Measurements from ENCODE around the gene PTHLH. TPM values are rescaled to one million over a fixed set of nuclear protein-coding genes. Genes with fewer than 3 reads are reported as not detected.

The PTHLH gene
- polyA plus RNA-seq, 1 donor (not counting 4 experiments of a cell fraction or from before 2014, with no cell fraction given), result 775 TPM

DNA sequence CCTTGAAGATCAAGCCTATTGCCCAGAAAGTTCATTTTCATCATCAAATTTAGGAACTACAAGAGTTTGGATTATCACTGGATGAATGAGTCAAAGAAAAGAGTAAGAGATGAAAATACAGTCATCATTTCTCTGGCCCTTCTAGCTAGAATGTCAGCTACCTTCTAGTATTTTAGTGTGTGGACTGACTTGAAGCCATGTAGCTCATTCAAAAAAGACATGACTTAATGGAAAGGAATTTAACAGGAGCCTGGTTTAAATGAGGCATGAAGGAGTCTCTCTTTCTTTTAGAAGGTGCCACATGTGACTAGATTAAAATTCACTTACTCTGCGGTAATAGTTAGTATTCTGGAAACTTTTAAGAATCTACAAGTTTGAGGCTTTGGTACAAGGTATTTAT, 7.1 kb downstream of the PTHLH start:
- DNase-seq (ENCODE audit: low read depth, low spot score), result no peak
- peak overlapping the region; percentile 74 for H3K27ac ChIP-seq (ENCODE audit: control insufficient read depth, insufficient read depth, low read length)

DNA sequence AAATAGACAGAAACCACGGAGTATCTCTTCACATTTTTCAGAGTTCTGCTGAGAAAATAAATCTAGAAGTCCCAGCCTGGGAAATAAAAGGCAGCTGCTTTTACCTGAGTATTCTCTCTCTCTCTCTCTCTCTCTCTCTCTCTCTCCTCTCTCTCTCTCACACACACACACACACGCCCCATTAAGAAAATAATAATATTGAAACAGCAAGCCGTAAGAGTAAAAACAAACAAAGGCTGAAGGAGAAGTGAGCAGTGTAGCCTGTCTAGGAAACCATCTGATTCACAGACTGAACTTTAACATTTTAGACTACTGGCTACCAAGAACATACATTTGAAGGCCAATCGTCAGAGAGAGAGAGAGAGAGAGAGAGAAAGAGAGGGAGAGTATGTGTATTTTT, 8.4 kb downstream of the PTHLH start:
- dilution Hi-C loops (cut with MboI; ENCODE audit: extremely low pct_ligation_motif_present, low sequenced_read_pairs), result no loop called here
- no peaks in the 10 kb centered on the region for H3K9me3 ChIP-seq (ENCODE audit: control insufficient read depth, low read depth, low read length)
- H3K27ac ChIP-seq (ENCODE audit: control insufficient read depth, insufficient read depth, low read length), result peak overlapping the region; percentile 4
- H2AFZ ChIP-seq (ENCODE audit: control insufficient read depth, low read length), result no peak overlapping the region
- DNase-seq (ENCODE audit: low read depth, low spot score) (no peak), FAIRE-seq (no peak)
- H3K4me1 ChIP-seq (ENCODE audit: control insufficient read depth, extremely low read depth, insufficient read depth, low read length), result peaks cover 21% of the 10 kb centered on the region
- TF ChIP-seq, protein P1, sequence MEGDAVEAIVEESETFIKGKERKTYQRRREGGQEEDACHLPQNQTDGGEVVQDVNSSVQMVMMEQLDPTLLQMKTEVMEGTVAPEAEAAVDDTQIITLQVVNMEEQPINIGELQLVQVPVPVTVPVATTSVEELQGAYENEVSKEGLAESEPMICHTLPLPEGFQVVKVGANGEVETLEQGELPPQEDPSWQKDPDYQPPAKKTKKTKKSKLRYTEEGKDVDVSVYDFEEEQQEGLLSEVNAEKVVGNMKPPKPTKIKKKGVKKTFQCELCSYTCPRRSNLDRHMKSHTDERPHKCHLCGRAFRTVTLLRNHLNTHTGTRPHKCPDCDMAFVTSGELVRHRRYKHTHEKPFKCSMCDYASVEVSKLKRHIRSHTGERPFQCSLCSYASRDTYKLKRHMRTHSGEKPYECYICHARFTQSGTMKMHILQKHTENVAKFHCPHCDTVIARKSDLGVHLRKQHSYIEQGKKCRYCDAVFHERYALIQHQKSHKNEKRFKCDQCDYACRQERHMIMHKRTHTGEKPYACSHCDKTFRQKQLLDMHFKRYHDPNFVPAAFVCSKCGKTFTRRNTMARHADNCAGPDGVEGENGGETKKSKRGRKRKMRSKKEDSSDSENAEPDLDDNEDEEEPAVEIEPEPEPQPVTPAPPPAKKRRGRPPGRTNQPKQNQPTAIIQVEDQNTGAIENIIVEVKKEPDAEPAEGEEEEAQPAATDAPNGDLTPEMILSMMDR (optimal IDR thresholded peaks at IDR 0.05 in 1 of 3, IDR thresholded peaks at IDR 0.05 in 1 of 3, conservative IDR thresholded peaks at IDR 0.05 in 1 of 3; ENCODE audit: extremely low read depth in 1 of 3, insufficient read depth in 2 of 3, low read length in 3 of 3), result no peak
- TF ChIP-seq EZH2 (IDR thresholded peaks at IDR 0.05; ENCODE audit: low read length), result no peak
- H3K36me3 ChIP-seq (ENCODE audit: control insufficient read depth in 2 of 2, extremely low read depth in 1 of 2, insufficient read depth in 2 of 2, low read length in 2 of 2), result peaks cover 21 to 41% of the 10 kb centered on the region in 2 experiments
- H3K27me3 ChIP-seq (ENCODE audit: control insufficient read depth, extremely low read depth, insufficient read depth, low read length), result no peaks in the 10 kb centered on the region
- peaks cover 57% of the 10 kb centered on the region for H3K79me2 ChIP-seq (ENCODE audit: control insufficient read depth, insufficient read depth, low read length)
- no peak overlapping the region for H3K4me3 ChIP-seq (ENCODE audit: control insufficient read depth in 2 of 3, extremely low read depth in 1 of 3, insufficient read depth in 2 of 3, low read depth in 1 of 3, low read length in 3 of 3)
- no peak overlapping the region for H3K4me2 ChIP-seq (ENCODE audit: control insufficient read depth, extremely low read depth, insufficient read depth, low read depth, low read length)
- peaks cover 20% of the 10 kb centered on the region for H4K20me1 ChIP-seq (ENCODE audit: control insufficient read depth, extremely low read depth, insufficient read depth, low read length)
- H3K9me1 ChIP-seq (ENCODE audit: control insufficient read depth, extremely low read depth, insufficient read depth, low read length), result no peaks in the 10 kb centered on the region
- no peak overlapping the region for H3K9ac ChIP-seq (ENCODE audit: control insufficient read depth, extremely low read depth, insufficient read depth, low read length)

More for the DNA sequence above, 7.1 kb downstream of the PTHLH start:
- H3K36me3 ChIP-seq (ENCODE audit: control insufficient read depth in 2 of 2, extremely low read depth in 1 of 2, insufficient read depth in 2 of 2, low read length in 2 of 2), result peaks cover 21 to 41% of the 10 kb centered on the region in 2 experiments
- dilution Hi-C loops (cut with MboI; ENCODE audit: extremely low pct_ligation_motif_present, low sequenced_read_pairs), result no loop called here
- no peak for FAIRE-seq
- no peak for TF ChIP-seq EZH2 (IDR thresholded peaks at IDR 0.05; ENCODE audit: low read length)
- TF ChIP-seq, protein P1 (optimal IDR thresholded peaks at IDR 0.05 in 1 of 3, IDR thresholded peaks at IDR 0.05 in 1 of 3, conservative IDR thresholded peaks at IDR 0.05 in 1 of 3; ENCODE audit: extremely low read depth in 1 of 3, insufficient read depth in 2 of 3, low read length in 3 of 3), result no peak
- H4K20me1 ChIP-seq (ENCODE audit: control insufficient read depth, extremely low read depth, insufficient read depth, low read length), result peaks cover 14% of the 10 kb centered on the region
- no peaks in the 10 kb centered on the region for H3K27me3 ChIP-seq (ENCODE audit: control insufficient read depth, extremely low read depth, insufficient read depth, low read length)
- peak overlapping the region in 1 of 3 experiments; percentile 9 for H3K4me3 ChIP-seq (ENCODE audit: control insufficient read depth in 2 of 3, extremely low read depth in 1 of 3, insufficient read depth in 2 of 3, low read depth in 1 of 3, low read length in 3 of 3)
- peak overlapping the region; percentile 96 for H3K9ac ChIP-seq (ENCODE audit: control insufficient read depth, extremely low read depth, insufficient read depth, low read length)
- H3K4me2 ChIP-seq (ENCODE audit: control insufficient read depth, extremely low read depth, insufficient read depth, low read depth, low read length), result peak overlapping the region; percentile 91
- H3K79me2 ChIP-seq (ENCODE audit: control insufficient read depth, insufficient read depth, low read length), result peaks cover 67% of the 10 kb centered on the region
- H3K9me1 ChIP-seq (ENCODE audit: control insufficient read depth, extremely low read depth, insufficient read depth, low read length), result no peaks in the 10 kb centered on the region
- H2AFZ ChIP-seq (ENCODE audit: control insufficient read depth, low read length), result no peak overlapping the region
- H3K9me3 ChIP-seq (ENCODE audit: control insufficient read depth, low read depth, low read length), result no peaks in the 10 kb centered on the region
- peaks cover 21% of the 10 kb centered on the region for H3K4me1 ChIP-seq (ENCODE audit: control insufficient read depth, extremely low read depth, insufficient read depth, low read length)
